Measurements from ENCODE around the gene ZNF19. TPM values are rescaled to one million over a fixed set of nuclear protein-coding genes. Genes with fewer than 3 reads are reported as not detected.

Gene ZNF19
- total and polyA plus RNA-seq, 7 donors = 0.92 to 2.2 (median 1.2) TPM

DNA sequence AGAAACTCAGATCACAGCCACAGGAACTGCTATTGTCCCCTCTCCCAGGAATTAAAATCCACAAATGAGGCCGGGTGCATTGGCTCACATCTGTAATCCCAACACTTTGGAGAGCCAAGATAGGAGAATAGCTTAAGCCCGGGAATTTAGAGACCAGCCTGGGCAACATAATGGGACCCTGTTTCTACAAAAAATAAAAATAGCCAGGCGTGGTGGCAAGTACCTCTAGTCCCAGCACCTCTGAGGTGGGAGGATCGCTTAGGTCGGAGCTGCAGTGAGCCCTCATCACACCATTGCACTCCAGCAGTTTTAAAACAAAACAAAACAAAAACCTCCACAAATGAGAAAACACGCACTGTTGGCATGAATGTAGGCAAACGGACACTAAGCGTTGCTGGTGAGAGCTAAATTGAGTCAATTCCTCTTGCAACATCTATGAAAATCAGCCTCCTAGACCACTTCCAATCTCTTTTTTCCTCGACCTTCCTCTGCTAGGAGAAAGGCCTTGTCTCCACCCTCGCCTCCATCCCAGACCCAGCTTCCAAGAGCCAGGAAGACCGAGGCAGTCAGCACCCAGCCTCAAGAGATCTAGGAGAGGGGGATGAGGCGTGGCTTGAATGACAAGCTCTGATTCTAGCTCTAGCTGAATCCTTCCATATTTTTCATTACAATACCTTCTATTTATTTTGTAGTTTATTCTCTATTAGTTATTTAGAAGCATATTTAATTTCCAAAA, 62.1 kb downstream of the ZNF19 start:
- Histone ChIP-seq H3K27ac (no peak overlapping the region), H3K27me3 (ENCODE audit: insufficient read depth in 3 of 3, low read length in 2 of 3) (peaks cover 0 to 39% (median 15%) of the 10 kb centered on the region in 3 donors), H3K4me3 (no peak overlapping the region), H3K9me3 (no peaks in the 10 kb centered on the region), H3K36me3 (ENCODE audit: insufficient read depth in 1 of 2, low read depth in 1 of 2) (no peaks in the 10 kb centered on the region), H3K4me1 (no peaks in the 10 kb centered on the region)
- TF ChIP-seq, protein P1, sequence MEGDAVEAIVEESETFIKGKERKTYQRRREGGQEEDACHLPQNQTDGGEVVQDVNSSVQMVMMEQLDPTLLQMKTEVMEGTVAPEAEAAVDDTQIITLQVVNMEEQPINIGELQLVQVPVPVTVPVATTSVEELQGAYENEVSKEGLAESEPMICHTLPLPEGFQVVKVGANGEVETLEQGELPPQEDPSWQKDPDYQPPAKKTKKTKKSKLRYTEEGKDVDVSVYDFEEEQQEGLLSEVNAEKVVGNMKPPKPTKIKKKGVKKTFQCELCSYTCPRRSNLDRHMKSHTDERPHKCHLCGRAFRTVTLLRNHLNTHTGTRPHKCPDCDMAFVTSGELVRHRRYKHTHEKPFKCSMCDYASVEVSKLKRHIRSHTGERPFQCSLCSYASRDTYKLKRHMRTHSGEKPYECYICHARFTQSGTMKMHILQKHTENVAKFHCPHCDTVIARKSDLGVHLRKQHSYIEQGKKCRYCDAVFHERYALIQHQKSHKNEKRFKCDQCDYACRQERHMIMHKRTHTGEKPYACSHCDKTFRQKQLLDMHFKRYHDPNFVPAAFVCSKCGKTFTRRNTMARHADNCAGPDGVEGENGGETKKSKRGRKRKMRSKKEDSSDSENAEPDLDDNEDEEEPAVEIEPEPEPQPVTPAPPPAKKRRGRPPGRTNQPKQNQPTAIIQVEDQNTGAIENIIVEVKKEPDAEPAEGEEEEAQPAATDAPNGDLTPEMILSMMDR (IDR thresholded peaks at IDR 0.05) = no peak
- no peak for ATAC-seq
- no peak for DNase-seq
- intact Hi-C loops (cut with DNase I) = no loop called here
- WGBS, 3 donors = 62 to 67% (median 63%) methylated on average over 12 of the region's 12 CpGs

DNA sequence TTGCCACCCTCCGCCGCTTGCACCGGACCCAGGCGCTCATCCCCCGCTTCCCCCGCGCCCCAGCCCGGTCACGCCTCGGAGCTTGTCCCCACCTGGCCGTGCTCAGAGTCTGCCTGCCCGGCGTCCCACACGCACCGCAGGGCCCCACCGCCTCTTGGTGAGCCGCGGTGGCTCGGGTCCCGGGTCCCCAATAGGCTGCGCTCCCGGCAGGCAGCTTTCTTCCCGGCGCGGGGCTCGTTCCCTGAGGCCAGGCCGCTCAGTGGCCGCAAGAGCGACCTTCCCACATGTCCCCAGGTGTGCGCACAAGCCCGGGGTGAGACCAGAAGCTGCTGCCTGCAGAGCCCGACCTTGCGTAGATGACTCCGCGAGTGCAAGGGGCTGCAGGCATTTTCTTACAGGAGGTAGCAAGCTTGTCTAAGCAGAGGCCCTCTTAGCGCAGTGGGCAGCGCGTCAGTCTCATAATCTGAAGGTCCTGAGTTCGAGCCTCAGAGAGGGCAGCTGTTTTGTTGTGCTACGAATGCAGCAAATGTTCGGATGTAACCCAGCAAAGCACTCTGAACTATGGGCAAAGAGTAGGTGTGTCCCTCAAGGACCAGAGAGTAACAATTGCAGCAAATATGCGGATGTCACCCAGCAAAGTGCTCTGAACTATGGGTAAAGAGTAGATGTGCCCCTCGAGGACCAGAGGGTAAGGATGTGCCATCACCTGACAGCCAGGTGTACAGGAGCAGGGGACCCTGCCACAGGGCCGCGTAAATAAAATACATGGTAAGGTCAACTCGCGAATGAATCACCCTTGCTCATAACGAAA, 62.9 kb downstream of the ZNF19 start:
- WGBS, 3 donors = 1 to 2% (median 2%) methylated on average over 41 to 48 of the region's 48 CpGs
- DNase-seq = no peak
- ATAC-seq = no peak

DNA sequence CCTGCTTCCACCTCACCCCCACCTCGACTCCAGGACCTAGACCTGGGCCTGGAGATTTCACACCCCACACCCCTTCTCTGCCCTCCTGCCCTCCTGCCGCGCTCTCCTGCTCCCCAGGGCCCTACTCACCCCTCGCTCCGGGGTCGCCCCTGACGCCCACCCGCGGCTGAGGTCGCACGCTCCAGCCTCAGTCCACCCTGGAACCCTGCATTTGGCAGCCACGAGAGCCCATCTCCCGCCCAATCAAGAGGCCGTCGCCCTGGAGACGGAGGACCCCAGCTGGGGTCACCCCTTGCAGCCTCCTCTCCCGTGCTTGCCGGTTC, 63.4 kb downstream of the ZNF19 start:
- Histone ChIP-seq H3K4me1 (no peaks in the 10 kb centered on the region), H3K27ac (no peak overlapping the region), H3K36me3 (ENCODE audit: insufficient read depth in 1 of 2, low read depth in 1 of 2) (no peaks in the 10 kb centered on the region), H3K9me3 (no peaks in the 10 kb centered on the region), H3K4me3 (no peak overlapping the region), H3K27me3 (ENCODE audit: insufficient read depth in 3 of 3, low read length in 2 of 3) (peaks cover 0 to 32% (median 15%) of the 10 kb centered on the region in 3 donors)
- TF ChIP-seq, protein P1 (IDR thresholded peaks at IDR 0.05) = no peak
- 2 to 4% (median 4%) methylated on average over 15 to 18 of the region's 18 CpGs for WGBS, 3 donors
- no peak for ATAC-seq
- intact Hi-C loops (cut with DNase I) = no loop called here
- no peak for DNase-seq

More for the DNA sequence above, 62.9 kb downstream of the ZNF19 start:
- H3K4me1 ChIP-seq = no peaks in the 10 kb centered on the region
- H3K9me3 ChIP-seq = no peaks in the 10 kb centered on the region
- H3K36me3 ChIP-seq (ENCODE audit: insufficient read depth in 1 of 2, low read depth in 1 of 2) = no peaks in the 10 kb centered on the region
- peaks cover 0 to 32% (median 15%) of the 10 kb centered on the region in 3 donors for H3K27me3 ChIP-seq (ENCODE audit: insufficient read depth in 3 of 3, low read length in 2 of 3)
- TF ChIP-seq, protein P1 (IDR thresholded peaks at IDR 0.05) = no peak
- H3K4me3 ChIP-seq = no peak overlapping the region
- intact Hi-C loops (cut with DNase I) = no loop called here
- no peak overlapping the region for H3K27ac ChIP-seq

DNA sequence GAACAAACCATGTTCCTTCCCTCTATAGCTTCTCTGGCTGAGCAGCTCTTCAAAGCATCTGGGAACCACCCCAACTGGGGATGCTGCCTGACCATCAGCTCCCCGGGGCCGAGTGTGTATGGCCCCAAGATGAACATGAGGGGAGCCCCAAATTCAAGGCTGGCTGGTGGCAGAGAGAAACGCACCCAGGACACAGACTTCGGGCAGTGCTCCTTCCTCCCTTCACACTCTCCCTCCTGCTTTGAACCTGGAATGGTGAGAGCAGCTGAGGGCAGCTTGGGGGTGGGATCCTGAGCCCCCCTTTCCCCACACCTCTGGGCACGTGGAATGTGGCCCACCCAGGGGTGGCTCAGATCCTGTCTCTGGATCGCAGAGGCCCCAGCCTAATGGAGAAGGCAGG, 64.5 kb downstream of the ZNF19 start:
- H3K36me3 ChIP-seq (ENCODE audit: insufficient read depth in 1 of 2, low read depth in 1 of 2) = no peaks in the 10 kb centered on the region
- H3K27ac ChIP-seq = no peak overlapping the region
- H3K4me1 ChIP-seq = no peaks in the 10 kb centered on the region
- 61 to 69% (median 68%) methylated on average over 6 of the region's 6 CpGs for WGBS, 3 donors
- peaks cover 0 to 32% (median 15%) of the 10 kb centered on the region in 3 donors for H3K27me3 ChIP-seq (ENCODE audit: insufficient read depth in 3 of 3, low read length in 2 of 3)
- H3K4me3 ChIP-seq = no peak overlapping the region
- H3K9me3 ChIP-seq = no peaks in the 10 kb centered on the region
- no peak for DNase-seq
- TF ChIP-seq, protein P1 (IDR thresholded peaks at IDR 0.05) = no peak
- no peak for ATAC-seq
- intact Hi-C loops (cut with DNase I) = no loop called here

All from psoas muscle (tissue), 8 donors.